Stimulated activated CD8-positive, alpha-beta memory T cell treated with anti-CD3 and anti-CD28 coated beads, Interleukin-12 subunit alpha, Interleukin-12 subunit beta, amount 100 ng/mL, for 24 hours (primary cell): Measurements from ENCODE around the gene SPP2.

ENCODE experiments used
- DNase-seq: peaks from one replicate; pipeline ENCODE4 v3.0.0-alpha.2; 2020; ENCODE audit errors: extremely low read depth

The SPP2 gene

GRCh38 chr2:234038076-234038802 is 12.3 kb upstream of the SPP2 start:
- DNase-seq = no peak

- DNase-seq = no peak
Observed at GRCh38 chr2:234044157-234044556, 6.3 kb upstream of the SPP2 start.

GRCh38 chr2:234046521-234046920 is 4.0 kb upstream of the SPP2 start:
- DNase-seq = no peak

GRCh38 chr2:234047361-234047760 is 3.1 kb upstream of the SPP2 start:
- DNase-seq = no peak

- DNase-seq = no peak
Observed at GRCh38 chr2:234048049-234048448, 2.5 kb upstream of the SPP2 start.

- DNase-seq = no peak
Observed at GRCh38 chr2:234051374-234052070, 1.0 kb downstream of the SPP2 start.

GRCh38 chr2:234058881-234059280 is 8.4 kb downstream of the SPP2 start:
- no peak for DNase-seq

- no peak for DNase-seq
Observed at GRCh38 chr2:234060236-234060635, 9.7 kb downstream of the SPP2 start.

GRCh38 chr2:234061624-234062257 is 11.2 kb downstream of the SPP2 start:
- DNase-seq = no peak

- no peak for DNase-seq
Observed at GRCh38 chr2:234066587-234066986, 16.1 kb downstream of the SPP2 start.

- DNase-seq = no peak
Observed at GRCh38 chr2:234071664-234072063, 21.2 kb downstream of the SPP2 start.

- DNase-seq = no peak
Observed at GRCh38 chr2:234072454-234072853, 22.0 kb downstream of the SPP2 start.

GRCh38 chr2:234074751-234075517 is 24.4 kb downstream of the SPP2 start:
- no peak for DNase-seq

GRCh38 chr2:234075518-234075915 is 25.0 kb downstream of the SPP2 start:
- no peak for DNase-seq

- DNase-seq = no peak
Observed at GRCh38 chr2:234075947-234076346, 25.4 kb downstream of the SPP2 start.

GRCh38 chr2:234076451-234076850 is 25.9 kb downstream of the SPP2 start:
- DNase-seq = no peak

- no peak for DNase-seq
Observed at GRCh38 chr2:234078129-234078528, 27.6 kb downstream of the SPP2 start.

- no peak for DNase-seq
Observed at GRCh38 chr2:234081970-234082822, 31.7 kb downstream of the SPP2 start.

- no peak for DNase-seq
Observed at GRCh38 chr2:234083572-234084348, 33.3 kb downstream of the SPP2 start.

GRCh38 chr2:234091432-234091879 is 41.0 kb downstream of the SPP2 start:
- DNase-seq = no peak
